GM12874 (cell line): Measurements from ENCODE around the gene ARHGEF25.

Experiments
- TF ChIP-seq, protein P1 (sequence below): IDR thresholded peaks from 2 replicates; pipeline ENCODE4 v1.5.1; 2011; ENCODE audit warnings: low read depth, mild to moderate bottlenecking, control low read depth, low read length, moderate library complexity; ENCODE audit not compliant: insufficient read depth

The ARHGEF25 gene

DNA sequence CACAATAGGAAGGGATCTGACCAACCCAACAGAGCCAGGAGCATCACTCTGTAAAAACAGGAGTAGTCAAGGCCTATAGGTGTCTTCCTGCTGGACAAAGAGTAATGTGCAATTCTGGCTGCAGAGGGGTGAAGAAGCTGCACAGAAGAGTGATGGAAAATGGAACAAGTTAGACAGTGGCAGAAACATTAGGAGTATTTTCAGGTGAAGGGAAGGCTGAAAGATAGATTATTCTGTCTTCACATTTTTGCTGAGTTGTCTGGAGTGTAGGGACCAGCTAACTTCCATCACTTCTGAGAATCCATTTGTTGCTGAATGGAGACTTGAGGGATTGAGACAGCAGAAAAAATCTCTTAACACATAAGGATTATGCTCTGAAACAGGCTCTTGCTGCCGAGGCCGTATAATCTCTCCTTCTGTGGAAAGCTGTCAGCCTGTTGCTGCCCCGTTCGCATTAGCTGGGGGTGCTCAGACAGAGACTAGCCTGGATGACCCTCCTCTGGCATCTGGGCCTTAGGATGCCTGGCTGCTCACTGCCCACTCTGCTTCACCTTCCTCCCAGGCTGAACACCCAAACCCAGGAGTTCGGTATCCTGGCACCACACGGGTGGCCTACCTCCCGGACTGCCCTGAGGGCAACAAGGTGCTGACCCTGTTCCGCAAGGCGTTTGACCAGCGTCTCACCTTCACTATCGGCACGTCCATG is 3.1 kb upstream of the ARHGEF25 start:
- TF ChIP-seq, protein P1, sequence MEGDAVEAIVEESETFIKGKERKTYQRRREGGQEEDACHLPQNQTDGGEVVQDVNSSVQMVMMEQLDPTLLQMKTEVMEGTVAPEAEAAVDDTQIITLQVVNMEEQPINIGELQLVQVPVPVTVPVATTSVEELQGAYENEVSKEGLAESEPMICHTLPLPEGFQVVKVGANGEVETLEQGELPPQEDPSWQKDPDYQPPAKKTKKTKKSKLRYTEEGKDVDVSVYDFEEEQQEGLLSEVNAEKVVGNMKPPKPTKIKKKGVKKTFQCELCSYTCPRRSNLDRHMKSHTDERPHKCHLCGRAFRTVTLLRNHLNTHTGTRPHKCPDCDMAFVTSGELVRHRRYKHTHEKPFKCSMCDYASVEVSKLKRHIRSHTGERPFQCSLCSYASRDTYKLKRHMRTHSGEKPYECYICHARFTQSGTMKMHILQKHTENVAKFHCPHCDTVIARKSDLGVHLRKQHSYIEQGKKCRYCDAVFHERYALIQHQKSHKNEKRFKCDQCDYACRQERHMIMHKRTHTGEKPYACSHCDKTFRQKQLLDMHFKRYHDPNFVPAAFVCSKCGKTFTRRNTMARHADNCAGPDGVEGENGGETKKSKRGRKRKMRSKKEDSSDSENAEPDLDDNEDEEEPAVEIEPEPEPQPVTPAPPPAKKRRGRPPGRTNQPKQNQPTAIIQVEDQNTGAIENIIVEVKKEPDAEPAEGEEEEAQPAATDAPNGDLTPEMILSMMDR: no peak

DNA sequence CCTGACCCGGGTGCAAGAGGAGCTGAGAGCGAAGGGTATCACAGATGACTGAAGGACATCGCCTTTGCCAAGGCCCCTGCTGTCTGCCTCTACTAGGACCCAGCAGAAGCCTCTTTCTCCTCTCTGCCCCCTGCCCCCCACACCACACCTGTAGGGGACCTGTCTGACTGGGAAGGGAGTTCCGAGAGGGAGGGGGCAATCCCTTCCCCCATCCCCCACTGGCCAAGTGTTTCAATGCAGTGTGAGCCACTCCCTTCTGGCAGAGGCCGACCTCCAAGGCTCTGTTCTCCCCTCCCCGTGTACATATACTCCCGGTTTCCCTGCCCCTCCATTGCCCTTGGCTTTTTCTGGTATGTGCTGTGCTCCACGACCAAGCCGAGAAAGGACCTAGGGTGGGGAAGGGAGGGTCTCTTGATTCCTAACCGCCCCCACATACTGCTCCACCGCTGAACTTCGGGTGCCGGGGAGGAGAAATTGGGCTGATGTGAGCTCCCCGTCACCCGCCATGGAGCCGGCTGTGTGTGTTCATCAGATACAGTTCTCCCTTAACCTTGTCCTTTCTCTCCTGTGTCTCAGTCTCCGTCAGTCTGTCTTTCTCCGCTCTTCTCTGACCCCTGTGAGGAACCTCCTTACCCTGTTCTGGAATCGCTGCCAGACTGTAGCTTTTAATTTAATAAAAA is 2.0 kb upstream of the ARHGEF25 start:
- TF ChIP-seq, protein P1: no peak

DNA sequence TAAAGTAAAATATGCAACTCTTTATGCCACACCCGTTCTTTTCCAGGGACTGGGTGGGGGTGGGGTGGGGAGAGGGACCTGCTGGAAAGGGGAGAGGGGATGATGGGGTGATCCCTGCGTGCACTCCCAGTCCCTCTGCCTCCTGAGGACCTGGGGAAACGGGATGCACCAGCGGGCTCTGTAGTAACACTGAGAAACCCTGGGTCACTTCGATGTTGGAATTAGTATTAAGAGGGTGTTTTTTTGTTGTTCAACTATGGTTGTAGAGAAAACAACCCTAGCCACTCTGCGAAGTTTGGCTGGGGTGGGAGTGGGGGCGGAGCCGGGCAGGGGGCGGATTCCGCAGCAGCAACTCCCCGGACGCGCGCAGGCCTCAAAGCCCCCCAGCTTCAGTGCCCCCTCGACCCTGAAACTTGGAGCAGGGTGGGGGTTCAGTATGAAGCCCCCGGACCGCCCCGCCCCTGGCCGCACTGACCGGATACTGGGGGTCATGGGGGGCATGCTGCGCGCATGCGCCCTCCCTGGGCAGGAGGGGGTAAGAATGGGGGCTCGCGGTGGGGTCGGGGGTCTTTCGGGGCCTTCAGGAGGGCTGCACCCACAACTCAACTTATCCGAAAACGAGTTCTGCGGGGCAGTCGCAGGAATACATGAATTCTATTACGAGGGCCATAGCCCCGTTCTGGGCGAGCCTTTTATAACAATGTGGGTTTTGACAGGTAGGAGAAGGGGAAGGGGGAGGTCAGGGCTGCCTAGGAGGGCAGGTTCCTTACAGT is 1.3 kb upstream of the ARHGEF25 start:
- TF ChIP-seq, protein P1: no peak

DNA sequence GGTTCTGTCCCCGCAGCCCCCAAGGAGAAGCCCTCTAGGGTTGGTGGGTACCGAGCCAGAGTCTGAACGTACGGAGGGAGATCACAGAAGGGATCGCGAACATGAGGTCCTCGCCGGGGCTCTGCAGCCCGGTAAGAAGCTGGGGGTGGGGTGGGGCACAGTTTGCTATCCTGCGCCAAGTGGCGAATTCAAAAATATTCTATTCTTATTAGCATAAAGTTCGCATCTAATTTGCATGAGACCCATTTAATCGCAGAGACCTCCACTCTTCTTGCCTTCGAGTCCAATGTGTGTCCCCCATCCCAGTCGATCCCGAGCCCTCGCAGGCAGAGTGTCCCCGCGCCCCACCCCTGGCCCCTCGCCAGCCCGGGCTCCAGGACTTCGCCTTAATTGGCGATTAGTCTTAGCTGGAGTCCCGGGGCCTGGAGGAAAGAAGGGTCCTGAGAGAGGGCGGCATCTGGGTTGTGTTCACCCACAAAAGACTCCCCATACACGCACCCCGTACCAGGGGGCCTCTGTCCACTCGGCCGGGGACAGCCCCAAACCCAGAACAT is 604 bp upstream of the ARHGEF25 start:
- TF ChIP-seq, protein P1: no peak

DNA sequence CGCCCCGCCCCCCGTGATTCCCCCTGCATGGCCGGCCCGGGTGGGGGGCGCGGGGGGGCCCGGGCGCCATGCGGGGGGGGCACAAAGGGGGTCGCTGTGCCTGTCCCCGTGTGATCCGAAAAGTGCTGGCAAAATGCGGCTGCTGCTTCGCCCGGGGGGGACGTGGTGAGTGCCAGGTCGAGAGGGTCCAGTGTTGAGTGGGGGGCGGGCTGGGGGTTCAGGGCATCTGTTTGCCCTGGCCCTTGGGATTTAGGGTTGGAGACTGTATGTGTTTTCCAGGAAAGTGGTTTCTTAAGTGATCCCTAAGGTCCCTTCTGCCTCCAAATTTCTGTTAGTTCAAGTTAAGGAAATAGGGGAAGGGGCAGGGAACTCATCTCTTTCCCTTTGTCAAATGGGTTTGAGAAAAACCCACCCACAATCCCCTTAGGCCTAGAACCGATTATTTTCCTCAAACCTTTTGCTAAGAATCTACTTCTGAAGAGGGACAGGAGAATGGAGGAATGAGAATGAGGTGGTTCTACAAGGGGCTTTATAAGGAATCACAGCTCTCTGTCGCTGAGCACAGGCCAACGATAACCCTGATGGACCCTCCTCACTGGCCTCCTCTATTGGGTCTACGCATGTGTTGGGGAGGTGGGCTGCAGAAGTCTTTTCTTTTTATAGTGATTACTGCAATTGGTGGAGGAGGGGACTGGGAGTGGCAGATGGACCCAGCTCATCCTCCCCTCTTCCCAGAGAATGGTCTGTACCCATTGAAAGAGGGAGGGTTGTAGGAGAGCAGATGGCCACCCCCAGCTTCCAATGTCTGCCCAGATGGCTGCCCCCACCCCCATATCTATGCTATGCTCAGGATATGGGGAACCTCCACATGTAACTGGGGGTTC is 834 bp downstream of the ARHGEF25 start:
- TF ChIP-seq, protein P1: no peak

DNA sequence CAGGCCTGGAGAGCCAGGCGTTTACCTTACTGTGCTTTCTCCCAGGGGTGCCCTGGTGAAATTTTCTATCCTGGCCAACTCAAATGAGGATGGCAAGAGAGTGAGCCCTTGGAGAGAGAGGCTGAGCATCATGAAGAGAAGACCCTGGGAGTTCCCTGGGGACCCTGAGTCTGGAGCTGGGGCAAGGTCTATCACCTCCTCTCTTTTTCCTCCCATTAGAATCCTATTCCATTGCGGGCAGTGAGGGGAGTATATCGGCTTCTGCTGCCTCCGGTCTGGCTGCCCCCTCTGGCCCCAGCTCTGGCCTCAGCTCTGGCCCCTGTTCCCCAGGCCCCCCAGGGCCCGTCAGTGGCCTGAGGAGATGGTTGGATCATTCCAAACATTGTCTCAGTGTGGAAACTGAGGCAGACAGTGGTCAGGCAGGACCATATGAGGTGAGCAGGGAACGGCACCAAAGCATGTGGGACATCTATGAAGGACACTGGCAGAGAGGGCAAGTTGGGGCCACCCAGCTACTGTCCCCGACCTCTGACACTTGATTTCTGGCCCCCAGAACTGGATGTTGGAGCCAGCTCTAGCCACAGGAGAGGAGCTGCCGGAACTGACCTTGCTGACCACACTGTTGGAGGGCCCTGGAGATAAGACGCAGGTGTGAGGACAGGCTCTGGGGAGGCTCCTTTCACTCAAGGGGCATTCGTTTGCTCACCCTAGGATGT is 1.6 kb downstream of the ARHGEF25 start:
- TF ChIP-seq, protein P1: no peak
